Measurements from ENCODE around the gene TAF11L7. TPM values are rescaled to one million over a fixed set of nuclear protein-coding genes. Genes with fewer than 3 reads are reported as not detected.
"Not testable (repeated sequence)": the region's sequence is repeated elsewhere in the genome, so short reads cannot be mapped to it uniquely, and the experiment has no call there.

TAF11L7 gene
- not detected in 2 replicates for total RNA-seq

- intact Hi-C loops (cut with micrococcal nuclease) = not testable (repeated sequence)
These were observed at the start of gene TAF11L7 for GRCh38 chr5:17585658-17586057. Gene TAF11L7 (minus strand): TSS chr5:17585758.

- intact Hi-C loops (cut with micrococcal nuclease) = no loop called here
These were observed 48.6 kb upstream of the TAF11L7 start, which contains the start of gene TAF11L14 for GRCh38 chr5:17634160-17634559. Gene TAF11L14 (plus strand): TSS chr5:17634460.

- intact Hi-C loops (cut with micrococcal nuclease) = not testable (repeated sequence)
These were observed 46.2 kb upstream of the TAF11L7 start, which contains the start of gene TAF11L13 for GRCh38 chr5:17631788-17632187. Gene TAF11L13 (plus strand): TSS chr5:17632088.

GRCh38 chr5:17625686-17626085 is 40.1 kb upstream of the TAF11L7 start:
- intact Hi-C loops (cut with micrococcal nuclease) = no loop called here

GRCh38 chr5:17620627-17621026 is 35.1 kb upstream of the TAF11L7 start:
- intact Hi-C loops (cut with micrococcal nuclease) = no loop called here

- intact Hi-C loops (cut with micrococcal nuclease) = no loop called here
These were observed 33.8 kb upstream of the TAF11L7 start for GRCh38 chr5:17619354-17619753.

- intact Hi-C loops (cut with micrococcal nuclease) = no loop called here
These were observed 29.5 kb upstream of the TAF11L7 start for GRCh38 chr5:17614872-17615605.

GRCh38 chr5:17610092-17610491 is 24.5 kb upstream of the TAF11L7 start, which contains the start of gene TAF11L12:
Gene TAF11L12 (plus strand): TSS chr5:17610392.
- intact Hi-C loops (cut with micrococcal nuclease) = not testable (repeated sequence)

GRCh38 chr5:17607461-17607860 is 21.9 kb upstream of the TAF11L7 start:
- intact Hi-C loops (cut with micrococcal nuclease) = not testable (repeated sequence)

GRCh38 chr5:17604951-17605350 is 19.4 kb upstream of the TAF11L7 start:
- intact Hi-C loops (cut with micrococcal nuclease) = no loop called here

- intact Hi-C loops (cut with micrococcal nuclease) = not testable (repeated sequence)
These were observed 18.3 kb upstream of the TAF11L7 start, which contains the start of gene TAF11L11 for GRCh38 chr5:17603880-17604279. Gene TAF11L11 (plus strand): TSS chr5:17604183.

GRCh38 chr5:17597728-17598127 is 12.2 kb upstream of the TAF11L7 start, which contains the start of gene TAF11L10:
Gene TAF11L10 (minus strand): TSS chr5:17597828.
- intact Hi-C loops (cut with micrococcal nuclease) = not testable (repeated sequence)

GRCh38 chr5:17594255-17594654 is 8.7 kb upstream of the TAF11L7 start, which contains the start of gene TAF11L9:
Gene TAF11L9 (minus strand): TSS chr5:17594394.
- intact Hi-C loops (cut with micrococcal nuclease) = not testable (repeated sequence)

- intact Hi-C loops (cut with micrococcal nuclease) = not testable (repeated sequence)
These were observed 5.3 kb upstream of the TAF11L7 start, which contains the start of gene TAF11L8 for GRCh38 chr5:17590860-17591259. Gene TAF11L8 (minus strand): TSS chr5:17590960.

Other genes starting within 250 kb of the TAF11L7 start
- not detected in 2 replicates for gene TAF11L2, start 87.5 kb downstream of the TAF11L7 start, total RNA-seq
- not detected in 2 replicates for gene TAF11L3, start 67.4 kb downstream of the TAF11L7 start, total RNA-seq
- gene TAF11L4, start 64.0 kb downstream of the TAF11L7 start, total RNA-seq = not detected in 2 replicates
- gene TAF11L5, start 60.5 kb downstream of the TAF11L7 start, total RNA-seq = not detected in 2 replicates
- gene TAF11L6, start 57.1 kb downstream of the TAF11L7 start, total RNA-seq = not detected in 2 replicates
- not detected in 2 replicates for gene TAF11L8, start 5.2 kb upstream of the TAF11L7 start, total RNA-seq
- gene TAF11L9, start 8.6 kb upstream of the TAF11L7 start, total RNA-seq = not detected in 2 replicates
- not detected in 2 replicates for gene TAF11L10, start 12.1 kb upstream of the TAF11L7 start, total RNA-seq
- not detected in 2 replicates for gene TAF11L11, start 18.4 kb upstream of the TAF11L7 start, total RNA-seq
- not detected in 2 replicates for gene TAF11L12, start 24.6 kb upstream of the TAF11L7 start, total RNA-seq
- gene TAF11L13, start 46.3 kb upstream of the TAF11L7 start, total RNA-seq = not detected in 2 replicates
- gene TAF11L14, start 48.7 kb upstream of the TAF11L7 start, total RNA-seq = not detected in 2 replicates